Gastroesophageal sphincter (tissue), 4 donors: ENCODE data around the gene CPNE8. TPM values are rescaled to one million over a fixed set of nuclear protein-coding genes. Genes with fewer than 3 reads are reported as not detected.

Experiments
- ATAC-seq: fragments of 150-250 bp; one replicate; pipeline ENCODE4 v1.9.1; 2016; ENCODE audit warnings: mild to moderate bottlenecking, moderate library complexity
- H3K27ac ChIP-seq, 4 donors: fragments of 200-600 bp; sonication (generic) in 3 of 4; 1 replicate in 3 of 4; 2 replicates in 1 of 4; pipeline ENCODE4 v1.5.1; 2016 to 2019
- H3K27me3 ChIP-seq: fragments of 200-600 bp; sonication (generic); one replicate; pipeline ENCODE4 v1.5.1; 2019
- H3K36me3 ChIP-seq, 2 donors: fragments of 200-600 bp; sonication (generic); one replicate each; pipeline ENCODE4 v1.5.1; 2019; ENCODE audit warnings: control low read depth in 1 of 2
- H3K4me1 ChIP-seq, 3 donors: fragments of 200-600 bp; sonication (generic); 1 replicate in 2 of 3; 2 replicates in 1 of 3; pipeline ENCODE4 v1.5.1; 2016 to 2019; ENCODE audit warnings: control low read depth in 2 of 3
- H3K4me3 ChIP-seq, 2 donors: fragments of 200-600 bp; sonication (generic); one replicate each; pipeline ENCODE4 v1.5.1; 2019; ENCODE audit warnings: mild to moderate bottlenecking in 1 of 2, moderate library complexity in 1 of 2
- H3K9me3 ChIP-seq, 3 donors: fragments of 200-600 bp; sonication (generic); one replicate each; pipeline ENCODE4 v1.5.1; 2017 to 2019; ENCODE audit warnings: control low read depth in 2 of 3
- EP300 ChIP-seq: sonication (generic); formaldehyde crosslinking; IDR thresholded peaks from one replicate; pipeline ENCODE4 v1.6.1; 2017; ENCODE audit warnings: antibody characterized with exemption, mild to moderate bottlenecking
- POLR2A ChIP-seq, 2 donors: fragments of 450-650 bp; IDR thresholded peaks; one replicate each; pipeline ENCODE4 v1.6.1; 2017; ENCODE audit warnings: antibody characterized with exemption in 2 of 2, mild to moderate bottlenecking in 2 of 2, moderate library complexity in 1 of 2
- POLR2AphosphoS5 ChIP-seq: sonication (generic); formaldehyde crosslinking; IDR thresholded peaks from one replicate; pipeline ENCODE4 v1.6.1; 2017; ENCODE audit warnings: antibody characterized with exemption
- WGBS, 2 donors: methylation state at CpG; one replicate each; pipeline ENCODE4 v1.1.5; 2018; ENCODE audit warnings: low coverage in 1 of 2; 5-methylcytosine and 5-hydroxymethylcytosine counted together
- total RNA-seq, 4 donors: library from RNA; depleted of rRNA; stranded (reverse); fragments of >200 nt; gene quantifications; one replicate each; pipeline ENCODE4 v1.1.0, GENCODE V29; 2016
- TF ChIP-seq, protein P1 (sequence below), 4 experiments: fragments of 200-600 bp in 2 of 4; fragments of 450-650 bp in 2 of 4; sonication (generic) in 1 of 4; IDR thresholded peaks; one replicate each; pipeline ENCODE4 v1.5.1; 2017 to 2019; ENCODE audit warnings: antibody characterized with exemption in 4 of 4, mild to moderate bottlenecking in 2 of 4, moderate library complexity in 2 of 4

The CPNE8 gene
- total RNA-seq, 4 donors from 2014 or later: 15.5 to 44.2 (median 21.2) TPM

DNA sequence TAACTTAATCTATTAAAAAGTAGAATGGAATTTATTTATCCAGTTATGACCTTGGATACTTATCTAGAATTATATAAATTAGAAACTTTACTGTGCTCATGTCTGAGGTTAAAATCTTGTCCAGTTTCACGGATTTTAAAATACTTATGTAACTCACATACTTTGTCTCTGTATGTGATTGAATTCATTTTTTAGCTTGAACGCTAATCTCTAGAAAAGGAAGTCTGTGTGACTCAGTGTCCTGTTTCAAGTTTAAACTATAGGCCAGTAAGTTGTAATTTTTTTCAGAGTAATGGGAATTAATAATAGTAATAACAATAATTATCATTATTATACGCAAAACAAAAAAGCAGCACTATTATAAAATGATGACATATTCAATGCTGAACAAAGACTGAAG lies 168.6 kb downstream of the CPNE8 start:
- WGBS, 2 donors: 68 to 91% methylated on average over 3 of the region's 3 CpGs
- TF ChIP-seq POLR2AphosphoS5 (no peak), POLR2A (IDR thresholded peaks at IDR 0.05) (no peak)
- H3K9me3 ChIP-seq: no peaks in the 10 kb centered on the region
- H3K27me3 ChIP-seq: no peaks in the 10 kb centered on the region
- ATAC-seq: no peak
- H3K36me3 ChIP-seq: no peaks in the 10 kb centered on the region
- H3K4me3 ChIP-seq: no peak overlapping the region
- no peaks in the 10 kb centered on the region for H3K4me1 ChIP-seq
- H3K27ac ChIP-seq: no peak overlapping the region

DNA sequence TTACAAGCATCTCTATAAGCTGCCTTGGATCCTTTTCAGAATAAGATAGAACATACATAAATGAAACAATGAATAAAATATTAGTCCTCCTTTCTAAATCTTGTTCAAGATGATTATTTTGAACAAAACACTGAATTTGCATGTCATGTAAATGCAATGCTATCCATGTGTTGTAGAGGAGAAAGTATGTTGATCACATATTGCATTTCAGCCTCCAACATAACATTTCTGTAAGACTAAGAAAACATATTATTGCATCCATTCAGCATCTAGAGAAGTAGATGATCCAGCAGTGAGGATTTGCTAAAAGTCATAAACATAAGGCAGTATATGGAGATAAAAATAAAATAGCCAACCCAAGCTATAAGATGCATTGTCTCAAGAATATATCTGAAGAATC lies 172.6 kb downstream of the CPNE8 start:
- Histone ChIP-seq H3K4me1 (no peaks in the 10 kb centered on the region), H3K27ac (no peak overlapping the region), H3K36me3 (no peaks in the 10 kb centered on the region), H3K4me3 (no peak overlapping the region), H3K9me3 (no peaks in the 10 kb centered on the region), H3K27me3 (no peaks in the 10 kb centered on the region)
- no peak for ATAC-seq
- TF ChIP-seq POLR2AphosphoS5 (no peak), POLR2A (IDR thresholded peaks at IDR 0.05) (no peak)
- TF ChIP-seq, protein P1, sequence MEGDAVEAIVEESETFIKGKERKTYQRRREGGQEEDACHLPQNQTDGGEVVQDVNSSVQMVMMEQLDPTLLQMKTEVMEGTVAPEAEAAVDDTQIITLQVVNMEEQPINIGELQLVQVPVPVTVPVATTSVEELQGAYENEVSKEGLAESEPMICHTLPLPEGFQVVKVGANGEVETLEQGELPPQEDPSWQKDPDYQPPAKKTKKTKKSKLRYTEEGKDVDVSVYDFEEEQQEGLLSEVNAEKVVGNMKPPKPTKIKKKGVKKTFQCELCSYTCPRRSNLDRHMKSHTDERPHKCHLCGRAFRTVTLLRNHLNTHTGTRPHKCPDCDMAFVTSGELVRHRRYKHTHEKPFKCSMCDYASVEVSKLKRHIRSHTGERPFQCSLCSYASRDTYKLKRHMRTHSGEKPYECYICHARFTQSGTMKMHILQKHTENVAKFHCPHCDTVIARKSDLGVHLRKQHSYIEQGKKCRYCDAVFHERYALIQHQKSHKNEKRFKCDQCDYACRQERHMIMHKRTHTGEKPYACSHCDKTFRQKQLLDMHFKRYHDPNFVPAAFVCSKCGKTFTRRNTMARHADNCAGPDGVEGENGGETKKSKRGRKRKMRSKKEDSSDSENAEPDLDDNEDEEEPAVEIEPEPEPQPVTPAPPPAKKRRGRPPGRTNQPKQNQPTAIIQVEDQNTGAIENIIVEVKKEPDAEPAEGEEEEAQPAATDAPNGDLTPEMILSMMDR (IDR thresholded peaks at IDR 0.05): no peak

DNA sequence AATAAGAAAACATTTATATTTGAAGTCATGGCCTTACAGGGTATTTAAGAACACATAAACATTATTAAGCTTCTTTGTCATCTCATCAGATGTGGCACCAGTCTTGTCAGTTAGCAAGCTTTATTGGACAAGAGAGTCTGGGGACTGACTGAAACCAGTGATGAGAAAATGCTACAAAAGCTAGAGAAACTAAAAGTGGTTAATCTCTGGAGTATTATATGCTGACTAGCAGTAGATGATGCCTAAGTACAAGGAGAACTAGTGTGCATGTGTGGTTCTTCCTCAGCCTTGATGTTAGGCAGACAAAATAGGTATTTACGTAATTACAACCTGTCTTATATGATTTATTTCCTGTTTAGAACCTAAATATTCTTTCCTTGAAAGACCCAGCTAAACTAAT lies 176.5 kb downstream of the CPNE8 start:
- WGBS, 2 donors: 64 to 84% methylated on average over 1 of the region's 1 CpG
- no peak overlapping the region for H3K27ac ChIP-seq
- H3K9me3 ChIP-seq: no peaks in the 10 kb centered on the region
- TF ChIP-seq POLR2A (IDR thresholded peaks at IDR 0.05) (no peak), EP300 (no peak), POLR2AphosphoS5 (no peak)
- TF ChIP-seq, protein P1 (IDR thresholded peaks at IDR 0.05): no peak
- no peaks in the 10 kb centered on the region for H3K36me3 ChIP-seq
- no peaks in the 10 kb centered on the region for H3K27me3 ChIP-seq
- H3K4me1 ChIP-seq: no peaks in the 10 kb centered on the region
- H3K4me3 ChIP-seq: no peak overlapping the region
- ATAC-seq: no peak

DNA sequence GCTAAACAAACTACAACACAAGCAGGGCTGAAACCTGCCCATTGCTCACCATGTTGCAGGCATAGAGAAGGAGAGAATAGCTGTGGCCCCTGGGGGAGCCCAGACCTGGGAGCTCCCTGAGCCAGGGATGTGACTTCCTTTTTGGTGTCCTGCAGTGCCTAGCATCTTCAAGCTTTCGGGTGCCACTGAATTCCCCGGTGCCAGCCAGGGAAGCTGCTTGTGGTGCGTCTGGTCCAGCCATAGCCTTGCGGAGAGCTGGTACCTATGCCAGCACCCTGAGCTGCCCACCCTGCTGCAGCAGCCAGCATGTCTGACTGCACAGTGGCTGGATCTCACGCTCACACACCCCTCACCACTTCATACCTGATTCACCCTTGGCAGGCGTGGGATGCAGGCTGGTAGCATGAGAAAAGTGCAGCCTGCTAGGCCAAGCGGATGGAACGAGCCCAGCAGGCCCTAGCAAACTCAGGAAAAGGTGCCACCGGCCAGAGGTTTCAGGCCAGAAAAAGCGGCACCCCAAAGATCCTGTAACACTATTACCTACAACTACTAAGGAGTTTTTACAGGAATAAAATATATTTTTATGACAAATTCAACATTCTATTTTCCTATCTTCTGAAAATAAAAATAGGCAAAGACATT lies 183.7 kb downstream of the CPNE8 start:
- H3K27ac ChIP-seq: no peak overlapping the region
- H3K36me3 ChIP-seq: peaks cover 0 to 32% of the 10 kb centered on the region in 2 donors
- no peaks in the 10 kb centered on the region for H3K4me1 ChIP-seq
- peaks cover 0 to 2% (median 0%) of the 10 kb centered on the region in 3 donors for H3K9me3 ChIP-seq
- 96 to 100% methylated on average over 2 to 7 of the region's 10 CpGs for WGBS, 2 donors
- H3K4me3 ChIP-seq: no peak overlapping the region
- no peaks in the 10 kb centered on the region for H3K27me3 ChIP-seq
- ATAC-seq: no peak
- no peak for TF ChIP-seq EP300
- no peak for TF ChIP-seq POLR2A (IDR thresholded peaks at IDR 0.05)
- TF ChIP-seq POLR2AphosphoS5: no peak
- TF ChIP-seq, protein P1 (IDR thresholded peaks at IDR 0.05): no peak

DNA sequence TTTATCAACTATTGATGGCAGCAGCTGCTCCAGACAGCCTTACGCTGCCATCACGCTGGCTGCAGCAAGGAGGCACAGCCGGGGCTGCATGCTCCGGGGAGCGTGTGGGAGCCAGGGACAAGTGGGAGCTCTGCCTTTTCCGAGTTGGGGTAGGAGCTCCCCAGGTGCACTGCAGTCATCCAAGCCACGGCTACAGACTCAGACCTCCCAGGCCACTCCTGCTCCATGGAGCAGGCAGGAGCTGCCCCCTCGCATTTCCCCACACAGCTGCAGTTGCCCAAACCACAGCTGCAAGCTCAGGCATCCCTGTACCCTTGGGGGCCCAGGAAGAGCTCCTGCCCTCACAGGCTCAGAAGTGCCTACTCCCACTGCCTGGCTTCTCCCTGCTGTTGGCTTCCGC lies 184.7 kb downstream of the CPNE8 start:
- WGBS, 2 donors: 89 to 100% methylated on average over 2 to 5 of the region's 9 CpGs
- no peaks in the 10 kb centered on the region for H3K27me3 ChIP-seq
- no peak overlapping the region for H3K27ac ChIP-seq
- H3K4me3 ChIP-seq: no peak overlapping the region
- ATAC-seq: no peak
- no peaks in the 10 kb centered on the region for H3K4me1 ChIP-seq
- H3K9me3 ChIP-seq: peaks cover 0 to 9% (median 0%) of the 10 kb centered on the region in 3 donors
- peaks cover 0 to 32% of the 10 kb centered on the region in 2 donors for H3K36me3 ChIP-seq
- TF ChIP-seq, protein P1 (IDR thresholded peaks at IDR 0.05): no peak
- TF ChIP-seq POLR2A (IDR thresholded peaks at IDR 0.05) (no peak), EP300 (no peak), POLR2AphosphoS5 (no peak)
